ENCODE measurements around the gene IL22RA1.

DNA sequence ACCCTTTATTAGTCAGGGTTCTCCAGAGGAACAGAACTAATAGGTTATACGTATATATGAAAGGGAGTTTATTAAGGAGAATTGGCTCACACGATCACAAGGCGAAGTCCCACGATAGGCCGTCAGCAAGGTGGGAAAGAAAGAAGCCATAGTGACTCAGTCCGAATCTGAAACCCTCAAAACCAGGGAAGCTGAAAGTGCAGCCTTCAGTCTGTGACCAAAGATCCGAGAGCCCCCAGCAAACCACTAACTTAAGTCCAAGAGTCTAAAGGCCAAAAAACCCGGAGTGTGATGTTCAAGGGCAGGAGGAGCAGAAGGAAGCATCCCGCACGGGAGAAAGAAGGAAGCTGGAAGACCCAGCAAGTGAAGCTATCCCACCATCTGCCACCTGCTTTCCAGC, 34.2 kb upstream of the IL22RA1 start:
- TF ChIP-seq CTCF (IDR thresholded peaks at IDR 0.05) (no peak), POLR2AphosphoS5 (IDR thresholded peaks at IDR 0.05) (no peak), POLR2A (IDR thresholded peaks at IDR 0.05) (no peak), EP300 (IDR thresholded peaks at IDR 0.05) (no peak)
